Left kidney (tissue), 2 donors: ENCODE measurements around the gene EPS8L2. TPM values are rescaled to one million over a fixed set of nuclear protein-coding genes. Genes with fewer than 3 reads are reported as not detected.
A peak's percentile ranks its signal among the peaks of the same experiment; 100 is the strongest.
"Not testable (repeated sequence)": the region's sequence is repeated elsewhere in the genome, so short reads cannot be mapped to it uniquely, and the experiment has no call there.

Source experiments
- DNase-seq: peaks from one replicate; pipeline ENCODE4 v3.0.0-alpha.2; 2013
- polyA plus RNA-seq: library from polyadenylated mRNA; unstranded; fragments of 120-200 nt; gene quantifications from one replicate; pipeline ENCODE4 v1.2.1, GENCODE V29; 2013; ENCODE audit not compliant: insufficient read length

The EPS8L2 gene
- polyA plus RNA-seq, 1 donor: 115 TPM

GRCh38 chr11:688681-689080 is 17.4 kb upstream of the EPS8L2 start:
- DNase-seq: no peak

GRCh38 chr11:689625-690024 is 16.4 kb upstream of the EPS8L2 start:
- DNase-seq: no peak

DNA sequence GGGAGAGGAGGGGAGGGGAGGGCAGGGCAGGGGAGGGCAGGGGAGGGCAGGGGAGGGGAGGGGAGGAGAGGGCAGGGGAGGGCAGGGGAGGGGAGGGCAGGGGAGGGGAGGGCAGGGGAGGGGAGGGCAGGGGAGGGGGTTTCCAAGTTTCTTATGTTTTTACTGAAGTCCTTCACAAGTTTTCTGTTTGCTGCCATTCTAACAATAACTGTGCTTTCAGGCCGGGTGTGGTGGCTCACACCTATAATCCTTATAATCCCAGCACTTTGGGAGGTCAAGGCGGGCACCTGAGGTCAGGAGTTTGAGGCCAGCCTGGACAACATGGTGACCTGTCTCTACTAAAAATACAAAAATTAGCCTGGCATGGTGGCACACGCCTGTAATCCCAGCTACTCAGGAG is 15.8 kb upstream of the EPS8L2 start:
- not testable (repeated sequence) for DNase-seq

- peak; percentile 62 for DNase-seq
Measured at GRCh38 chr11:690738-691633, 15.0 kb upstream of the EPS8L2 start.

DNA sequence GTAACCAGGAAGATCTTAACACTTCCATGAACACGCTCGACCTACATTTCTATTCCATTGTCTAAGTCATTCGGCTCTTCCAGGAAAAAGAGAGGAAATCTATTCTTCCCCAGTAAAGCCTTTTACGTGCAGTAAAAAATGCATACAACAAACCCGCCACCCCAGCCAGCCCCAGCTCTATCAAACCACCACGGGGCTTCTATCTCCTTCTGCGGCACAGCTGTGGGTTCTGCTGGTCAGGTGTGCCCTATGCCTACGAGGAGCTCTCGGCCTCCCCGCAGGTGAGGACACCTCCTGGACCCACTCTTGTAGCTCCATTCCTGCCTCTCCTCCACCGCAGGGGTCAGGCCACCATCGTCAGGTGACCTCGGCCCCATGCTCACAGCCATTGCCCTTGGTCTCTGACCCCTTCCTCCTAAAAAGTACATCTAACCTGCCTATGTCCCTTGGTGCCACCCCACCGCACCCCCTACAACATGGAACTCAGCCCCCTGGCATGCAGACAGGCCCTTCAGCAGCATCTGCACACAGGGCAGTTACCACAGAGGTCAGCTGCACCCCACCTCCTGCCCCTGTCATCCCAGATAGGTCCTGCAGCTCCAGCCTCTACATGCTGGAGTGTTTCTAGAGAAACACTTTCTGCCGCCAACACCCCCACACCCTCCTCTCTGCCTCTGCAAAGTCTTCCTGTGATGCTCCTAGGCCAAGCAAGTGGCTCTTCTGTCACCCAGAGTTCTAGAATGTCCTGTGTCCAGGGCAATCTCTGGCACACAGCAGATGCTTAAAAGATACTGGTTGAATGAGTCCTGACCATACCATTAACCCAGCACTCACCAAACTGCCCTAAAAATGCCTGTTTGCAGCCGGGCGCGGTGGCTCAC is 14.1 kb upstream of the EPS8L2 start:
- DNase-seq: no peak

GRCh38 chr11:692824-693414 is 13.1 kb upstream of the EPS8L2 start:
- no peak for DNase-seq

DNA sequence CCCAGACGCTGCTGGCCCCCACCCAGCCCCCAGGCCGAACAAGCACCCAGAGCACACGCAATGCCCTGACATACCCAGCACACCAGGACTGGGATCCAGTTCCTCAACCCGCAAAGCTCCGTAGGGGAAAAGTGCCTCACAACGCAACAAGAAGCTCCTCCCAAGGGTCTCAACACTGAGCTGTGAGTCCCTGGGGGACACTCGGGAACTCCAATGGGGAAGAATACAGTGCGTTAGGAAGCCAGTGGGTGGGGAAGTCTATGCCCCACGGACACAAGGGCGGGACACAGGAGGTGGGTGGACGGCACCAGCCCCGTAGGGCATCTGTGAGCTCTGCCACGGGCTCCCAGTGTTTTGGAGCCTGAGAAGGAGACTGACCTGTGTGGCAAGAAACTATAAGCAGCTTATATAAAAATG is 12.6 kb upstream of the EPS8L2 start:
- no peak for DNase-seq

DNA sequence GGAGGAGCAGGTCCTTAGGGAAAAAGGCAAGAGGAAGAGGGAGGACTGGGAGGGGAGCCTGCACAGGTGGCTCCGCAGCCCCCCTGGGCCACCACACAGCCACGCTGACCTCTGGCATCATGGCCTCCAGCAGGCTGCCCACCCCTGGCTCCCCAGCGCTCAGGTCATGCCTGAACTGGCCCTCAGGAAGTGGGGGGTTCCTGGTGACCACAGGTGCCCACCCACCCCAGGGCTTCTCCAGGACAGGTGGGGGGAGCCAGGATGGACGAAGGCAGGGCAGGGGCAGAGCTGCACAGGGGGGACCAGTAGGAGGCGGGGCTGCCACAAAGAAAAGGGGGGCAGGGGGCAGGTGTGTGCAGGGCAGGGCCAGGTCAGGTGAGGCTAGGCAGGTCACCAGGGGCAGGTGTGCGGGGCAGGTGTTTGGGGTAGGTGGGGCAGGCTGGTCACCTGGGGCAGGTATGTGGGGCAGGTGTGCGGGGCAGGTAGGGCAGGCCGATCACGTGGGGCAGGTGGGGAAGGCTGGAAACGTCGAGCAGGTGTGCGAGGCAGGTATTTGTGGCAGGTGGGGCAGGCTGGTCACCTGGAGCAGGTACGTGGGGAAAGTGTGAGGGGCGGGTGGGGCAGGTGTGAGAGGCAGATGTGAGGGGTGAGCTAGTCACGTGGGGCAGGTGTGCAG is 12.0 kb upstream of the EPS8L2 start:
- DNase-seq: no peak

GRCh38 chr11:694563-695287 is 11.3 kb upstream of the EPS8L2 start, which contains the start of gene DEAF1:
Gene DEAF1 (minus strand): TSS chr11:695222. CDS start chr11:695047, 175 bp downstream.
- DNase-seq: peak; percentile 97

- no peak for DNase-seq
Measured at GRCh38 chr11:695288-695537, 10.8 kb upstream of the EPS8L2 start.

DNA sequence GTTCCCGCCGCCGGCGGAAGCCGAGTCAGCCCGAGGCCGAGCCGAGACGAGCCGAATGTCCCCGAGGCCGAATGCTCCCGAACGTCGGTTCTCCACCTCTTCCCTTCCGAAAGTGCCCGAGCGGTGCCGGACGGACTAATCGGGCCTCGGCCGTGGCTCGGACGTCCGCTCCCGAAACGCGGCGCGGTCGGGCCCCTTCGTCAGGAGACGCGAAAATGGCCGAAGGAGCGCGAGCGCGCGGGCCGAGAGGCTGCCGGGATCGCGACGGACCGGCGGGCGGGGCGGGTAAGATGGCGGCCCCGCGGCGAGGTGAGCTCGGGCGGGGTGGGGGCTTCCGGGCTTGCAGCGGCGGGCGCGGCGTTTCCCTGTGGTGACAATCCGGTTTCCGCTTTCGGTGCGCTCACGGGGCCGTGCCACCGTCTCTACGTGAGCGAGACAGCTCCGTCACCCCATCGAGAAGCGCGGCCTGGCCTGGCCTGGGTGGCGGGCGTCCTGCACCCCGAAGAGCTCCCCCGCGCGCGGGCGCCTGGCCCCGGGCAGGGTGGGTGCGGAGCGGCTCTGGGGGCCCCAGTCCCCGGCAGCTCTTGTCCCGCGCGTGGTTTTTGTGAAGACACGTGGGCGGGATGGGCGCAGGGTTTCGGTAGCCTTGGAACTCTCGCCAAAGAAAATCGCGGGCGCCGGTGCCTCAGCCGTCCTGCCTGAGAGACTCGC is 10.3 kb upstream of the EPS8L2 start, which contains the start of gene TMEM80:
Gene TMEM80 (plus strand): TSS at position 279 of the 711 bp plus-strand sequence. CDS start 12 bp downstream, at position 291.
- DNase-seq: peak; percentile 98

GRCh38 chr11:696955-697491 is 9.0 kb upstream of the EPS8L2 start:
- DNase-seq: no peak

DNA sequence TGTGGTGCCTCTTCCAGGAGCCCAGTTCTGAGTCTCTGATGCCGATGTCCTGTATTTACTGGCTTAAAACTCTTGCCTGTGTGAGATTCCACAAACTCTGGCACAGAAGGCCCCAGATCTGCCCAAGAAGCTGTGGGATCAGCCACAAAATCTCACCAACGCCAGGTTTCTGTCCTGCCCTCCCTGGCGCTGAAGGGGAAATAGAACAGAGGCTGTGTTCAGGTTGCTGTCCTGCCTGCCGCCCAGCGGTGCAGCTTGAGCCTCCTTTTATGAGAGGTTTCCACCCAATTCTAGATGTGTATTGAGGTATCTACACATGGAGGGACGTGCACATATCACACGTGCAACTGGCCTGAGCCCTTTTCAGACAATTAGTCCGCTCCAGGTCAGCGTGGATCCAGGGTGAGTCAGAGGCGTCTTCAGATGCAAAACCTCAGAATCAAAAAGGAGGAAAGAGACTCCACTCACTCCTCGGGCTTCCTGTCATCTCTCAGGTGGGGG is 8.2 kb upstream of the EPS8L2 start:
- DNase-seq: no peak

DNA sequence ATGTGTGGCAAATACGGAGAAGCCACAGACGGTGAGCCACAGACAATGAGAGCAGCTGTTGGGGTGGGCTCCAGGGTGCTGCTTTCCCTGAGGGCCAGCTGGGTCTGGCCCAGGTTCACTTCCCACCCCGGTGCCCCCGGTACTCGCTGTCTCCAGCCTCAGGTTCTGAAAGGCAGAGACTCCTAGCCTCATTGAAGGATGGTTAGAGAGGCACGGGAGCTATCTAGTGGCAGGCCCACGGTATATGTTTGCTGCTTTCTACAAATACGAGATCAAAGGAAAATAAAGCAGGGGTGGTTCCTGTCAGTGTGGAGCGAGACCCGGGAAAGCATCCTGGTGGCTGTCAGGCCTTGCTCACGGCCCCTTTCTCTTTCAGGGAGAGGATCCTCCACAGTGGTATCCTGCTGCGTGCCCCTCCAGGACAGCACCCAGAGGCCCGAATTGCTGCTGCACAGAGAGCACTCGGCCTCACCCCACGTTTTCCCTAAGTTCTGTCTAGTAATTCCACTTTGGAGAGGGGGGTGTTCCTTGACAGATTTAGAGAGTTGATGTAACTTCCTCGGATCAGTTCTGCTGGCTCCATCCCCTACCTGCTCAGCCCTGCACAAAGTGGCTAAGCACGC is 7.4 kb upstream of the EPS8L2 start:
- DNase-seq: no peak

DNA sequence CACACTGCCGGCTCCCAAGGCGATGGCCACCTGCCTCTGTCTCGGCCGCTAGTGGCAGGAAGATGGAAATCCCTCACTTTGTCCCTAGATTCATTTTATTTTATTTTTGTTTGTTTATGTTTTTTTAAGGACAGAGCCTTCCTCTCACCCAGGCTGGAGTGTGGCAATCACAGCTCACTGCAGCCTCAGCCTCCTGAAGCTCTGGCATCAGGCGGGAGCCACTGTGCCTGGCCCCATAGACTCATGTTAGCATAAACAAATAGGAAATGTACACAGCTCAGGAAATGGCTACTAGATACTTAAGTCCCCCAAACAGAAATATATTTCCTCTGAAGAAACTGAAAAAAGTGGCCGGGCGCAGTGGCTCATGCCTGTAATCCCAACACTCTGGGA is 6.9 kb upstream of the EPS8L2 start:
- no peak for DNase-seq

- no peak for DNase-seq
Measured at GRCh38 chr11:699753-700152, 6.3 kb upstream of the EPS8L2 start.

- DNase-seq: no peak
Measured at GRCh38 chr11:701741-702461, 4.1 kb upstream of the EPS8L2 start.

DNA sequence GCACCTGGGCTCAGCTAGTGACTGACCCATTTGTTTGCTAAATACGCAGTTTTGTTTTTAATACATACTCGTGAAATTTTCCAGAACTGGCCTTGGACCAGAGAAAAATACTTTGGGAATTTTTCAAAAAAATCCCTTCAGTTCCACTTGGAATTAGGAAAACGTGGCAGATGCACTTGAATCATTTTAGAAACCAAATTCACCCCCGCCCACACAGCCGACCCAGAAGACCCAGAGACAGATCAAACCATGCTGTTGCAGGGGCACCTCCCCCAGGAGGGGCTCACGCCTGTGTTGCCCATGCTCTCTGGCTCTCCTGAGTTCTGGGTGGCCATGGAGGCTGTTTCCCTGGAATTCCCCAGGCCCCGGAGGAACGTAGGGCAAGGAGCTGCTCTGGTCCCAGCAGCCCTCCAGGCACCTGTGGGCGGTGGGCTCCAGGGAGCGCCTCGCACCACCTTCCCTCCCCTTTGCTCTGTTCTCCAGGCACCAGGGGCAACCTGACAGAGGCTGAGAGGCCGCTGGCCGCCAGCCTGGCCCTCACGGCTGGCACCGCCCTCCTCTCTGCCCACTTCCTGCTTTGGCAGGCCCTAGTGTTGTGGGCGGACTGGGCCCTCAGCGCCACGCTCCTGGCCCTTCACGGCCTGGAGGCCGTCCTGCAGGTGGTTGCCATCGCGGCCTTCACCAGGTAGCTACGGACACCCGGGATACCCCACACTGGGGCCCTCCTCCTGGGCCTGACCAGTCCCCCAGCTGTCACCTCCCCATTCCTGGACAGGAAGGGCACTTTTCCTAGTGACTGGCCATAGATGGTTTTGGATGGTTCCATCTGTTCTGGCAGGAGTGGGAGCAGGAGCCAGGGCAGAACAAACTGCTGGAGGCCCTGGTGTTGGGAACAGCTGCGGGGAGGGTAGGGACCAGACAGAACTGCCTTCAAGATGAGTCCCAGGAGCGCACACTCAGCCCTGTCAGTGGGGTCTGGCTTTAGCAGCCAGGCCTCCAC is 3.3 kb upstream of the EPS8L2 start:
- no peak for DNase-seq
